Prostate gland (tissue), 2 donors: Measurements from ENCODE around the gene PER2. TPM values are rescaled to one million over a fixed set of nuclear protein-coding genes. Genes with fewer than 3 reads are reported as not detected.

ENCODE experiments used
- DNase-seq: peaks from one replicate; pipeline ENCODE4 v3.0.0-alpha.2; 2019; ENCODE audit warnings: low spot score
- H3K27ac ChIP-seq, 2 donors: fragments of 200-600 bp; sonication (generic); 2 replicates each; pipeline ENCODE4 v1.5.1; 2017 to 2019
- H3K27me3 ChIP-seq: fragments of 200-600 bp; sonication (generic); replicated peaks from 2 replicates; pipeline ENCODE4 v1.5.1; 2019; ENCODE audit not compliant: insufficient read depth
- H3K36me3 ChIP-seq, 2 donors: fragments of 200-600 bp; sonication (generic); 1 replicate in 1 of 2; 2 replicates in 1 of 2; pipeline versions ENCODE4 v1.5.1 to v1.8.1; 2017 to 2019
- H3K4me1 ChIP-seq: fragments of 200-600 bp; sonication (generic); replicated peaks from 2 replicates; pipeline ENCODE4 v1.5.1; 2019
- H3K4me3 ChIP-seq, 2 donors: fragments of 200-600 bp; sonication (generic); 2 replicates each; pipeline ENCODE4 v1.5.1; 2017 to 2019
- H3K9me3 ChIP-seq: fragments of 200-600 bp; sonication (generic); 2 replicates; pipeline ENCODE4 v1.5.1; 2017
- POLR2A ChIP-seq: fragments of 450-650 bp; IDR thresholded peaks from one replicate; pipeline ENCODE4 v1.6.1; 2016; ENCODE audit warnings: antibody characterized with exemption, mild to moderate bottlenecking
- POLR2AphosphoS5 ChIP-seq: sonication (generic); formaldehyde crosslinking; IDR thresholded peaks from one replicate; pipeline ENCODE4 v1.6.1; 2017; ENCODE audit warnings: antibody characterized with exemption
- WGBS: methylation state at CpG from one replicate; pipeline ENCODE4 v1.1.5; 2018; 5-methylcytosine and 5-hydroxymethylcytosine counted together
- intact Hi-C: fragments of 100-400 bp; cut with DNase I; formaldehyde crosslinking; loops from one replicate; pipeline ENCODE4 v1.14.2; 2022
- total RNA-seq, 2 donors: library from RNA; depleted of rRNA; stranded (reverse); fragments of >200 nt; gene quantifications; one replicate each; pipeline ENCODE4 v1.1.0, GENCODE V29; 2016
- TF ChIP-seq, protein P1 (sequence below), 4 experiments: fragments of 200-600 bp in 2 of 4; fragments of 450-650 bp in 2 of 4; sonication (generic) in 2 of 4; IDR thresholded peaks; 1 replicate in 3 of 4; 2 replicates in 1 of 4; pipeline ENCODE4 v1.5.1; 2016 to 2019; ENCODE audit warnings: antibody characterized with exemption in 4 of 4, mild to moderate bottlenecking in 2 of 4, moderate library complexity in 2 of 4

PER2 gene
- total RNA-seq, 2 donors from 2014 or later, result 24.0 to 53.1 TPM

DNA sequence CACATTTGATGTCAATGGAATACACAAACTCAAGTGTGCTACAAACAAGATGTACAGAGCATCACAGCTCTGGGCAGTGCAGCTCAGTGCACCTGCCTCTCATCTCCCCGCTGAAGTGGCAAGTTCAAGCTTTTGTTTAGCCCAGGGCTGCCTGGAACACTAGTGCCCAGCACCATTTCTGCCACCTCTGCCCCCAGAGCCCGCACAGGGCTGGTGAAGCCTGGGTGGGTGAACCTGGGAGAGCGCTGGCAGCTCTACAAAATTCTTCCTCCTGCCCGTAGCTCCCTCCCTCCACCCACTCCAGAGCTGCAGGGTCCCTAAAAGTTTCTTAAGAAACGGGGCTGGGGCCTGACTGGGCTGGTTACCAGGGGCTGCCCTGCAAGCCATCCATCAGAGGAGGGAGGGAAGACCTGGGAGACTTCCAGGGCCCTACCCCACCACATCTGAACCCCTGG is 50.1 kb downstream of the PER2 start:
- intact Hi-C loops, result no loop called here
- Histone ChIP-seq H3K27ac (no peak overlapping the region), H3K4me1 (peaks cover 16% of the 10 kb centered on the region), H3K9me3 (no peaks in the 10 kb centered on the region), H3K36me3 (no peaks in the 10 kb centered on the region), H3K27me3 (no peaks in the 10 kb centered on the region), H3K4me3 (no peak overlapping the region)
- TF ChIP-seq, protein P1, sequence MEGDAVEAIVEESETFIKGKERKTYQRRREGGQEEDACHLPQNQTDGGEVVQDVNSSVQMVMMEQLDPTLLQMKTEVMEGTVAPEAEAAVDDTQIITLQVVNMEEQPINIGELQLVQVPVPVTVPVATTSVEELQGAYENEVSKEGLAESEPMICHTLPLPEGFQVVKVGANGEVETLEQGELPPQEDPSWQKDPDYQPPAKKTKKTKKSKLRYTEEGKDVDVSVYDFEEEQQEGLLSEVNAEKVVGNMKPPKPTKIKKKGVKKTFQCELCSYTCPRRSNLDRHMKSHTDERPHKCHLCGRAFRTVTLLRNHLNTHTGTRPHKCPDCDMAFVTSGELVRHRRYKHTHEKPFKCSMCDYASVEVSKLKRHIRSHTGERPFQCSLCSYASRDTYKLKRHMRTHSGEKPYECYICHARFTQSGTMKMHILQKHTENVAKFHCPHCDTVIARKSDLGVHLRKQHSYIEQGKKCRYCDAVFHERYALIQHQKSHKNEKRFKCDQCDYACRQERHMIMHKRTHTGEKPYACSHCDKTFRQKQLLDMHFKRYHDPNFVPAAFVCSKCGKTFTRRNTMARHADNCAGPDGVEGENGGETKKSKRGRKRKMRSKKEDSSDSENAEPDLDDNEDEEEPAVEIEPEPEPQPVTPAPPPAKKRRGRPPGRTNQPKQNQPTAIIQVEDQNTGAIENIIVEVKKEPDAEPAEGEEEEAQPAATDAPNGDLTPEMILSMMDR (IDR thresholded peaks at IDR 0.05), result no peak
- TF ChIP-seq POLR2AphosphoS5, result no peak
- no peak for TF ChIP-seq POLR2A
- 74% methylated on average over 5 of the region's 5 CpGs for WGBS
- no peak for DNase-seq

DNA sequence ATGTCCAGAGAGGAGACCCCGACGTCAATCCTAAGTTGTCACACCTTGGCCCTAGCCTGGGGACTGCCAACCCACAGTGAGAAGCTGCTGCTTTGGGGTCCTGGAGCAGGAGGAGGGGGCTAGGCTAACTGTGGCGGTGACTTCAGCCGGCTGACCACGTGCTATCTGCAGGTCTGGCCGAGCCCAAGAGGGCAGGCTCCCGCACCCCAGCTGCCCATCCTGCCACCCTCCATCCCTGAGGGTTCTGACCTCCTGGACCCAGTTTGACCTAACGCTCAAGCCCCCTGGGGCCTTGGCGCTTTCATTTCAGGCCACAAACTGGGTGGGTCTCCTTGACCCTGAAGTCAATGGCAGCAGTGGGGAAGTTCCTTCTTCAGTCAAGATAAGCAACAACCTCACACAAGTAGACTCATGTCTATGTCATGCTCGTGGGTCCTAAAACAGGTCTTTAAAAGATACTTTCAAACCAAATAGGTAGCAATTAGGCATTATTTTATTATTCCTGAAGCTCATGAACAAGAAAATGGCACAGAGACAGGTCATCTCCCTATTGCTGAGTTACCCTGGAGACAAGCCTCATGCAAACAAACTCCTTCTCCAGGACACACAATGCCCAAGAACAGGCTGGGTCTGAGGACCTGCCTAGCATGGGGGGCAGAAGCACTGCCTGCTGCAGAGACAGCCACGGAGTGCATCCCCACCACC is 50.8 kb downstream of the PER2 start:
- Histone ChIP-seq H3K27ac (no peak overlapping the region), H3K4me1 (peaks cover 11% of the 10 kb centered on the region), H3K36me3 (no peaks in the 10 kb centered on the region)

DNA sequence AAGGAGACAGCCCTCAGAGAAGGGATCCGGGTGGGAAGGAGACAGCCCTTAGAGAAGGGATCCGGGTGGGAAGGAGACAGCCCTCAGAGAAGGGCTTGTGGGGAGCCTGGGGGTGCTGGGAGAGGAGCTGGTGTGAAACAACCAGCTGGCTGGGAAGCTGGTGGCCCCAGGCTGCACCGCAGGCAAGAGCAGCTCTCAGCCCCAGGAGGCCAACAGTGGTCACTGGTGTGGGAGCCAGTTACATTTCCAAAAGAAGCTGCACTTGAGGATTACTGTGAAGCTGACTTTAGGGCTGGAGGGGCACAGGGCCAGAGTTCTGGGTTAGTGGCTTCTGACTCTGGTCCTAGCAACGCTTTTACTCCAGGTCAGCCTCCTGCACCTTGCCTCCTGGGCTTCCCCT is 51.8 kb downstream of the PER2 start:
- DNase-seq, result no peak
- Histone ChIP-seq H3K9me3 (no peaks in the 10 kb centered on the region), H3K27me3 (no peaks in the 10 kb centered on the region), H3K4me3 (no peak overlapping the region), H3K4me1 (peaks cover 11% of the 10 kb centered on the region), H3K27ac (no peak overlapping the region), H3K36me3 (no peaks in the 10 kb centered on the region)
- intact Hi-C loops, result no loop called here
- TF ChIP-seq, protein P1 (IDR thresholded peaks at IDR 0.05), result no peak
- TF ChIP-seq POLR2AphosphoS5, result no peak
- TF ChIP-seq POLR2A, result no peak
- 82% methylated on average over 4 of the region's 4 CpGs for WGBS

More for the DNA sequence above, 50.8 kb downstream of the PER2 start:
- TF ChIP-seq POLR2A (no peak), POLR2AphosphoS5 (no peak)
- TF ChIP-seq, protein P1 (IDR thresholded peaks at IDR 0.05), result no peak
- H3K9me3 ChIP-seq, result no peaks in the 10 kb centered on the region
- WGBS, result 88% methylated on average over 10 of the region's 11 CpGs
- no peak for DNase-seq
- intact Hi-C loops, result no loop called here
- no peaks in the 10 kb centered on the region for H3K27me3 ChIP-seq
- no peak overlapping the region for H3K4me3 ChIP-seq

DNA sequence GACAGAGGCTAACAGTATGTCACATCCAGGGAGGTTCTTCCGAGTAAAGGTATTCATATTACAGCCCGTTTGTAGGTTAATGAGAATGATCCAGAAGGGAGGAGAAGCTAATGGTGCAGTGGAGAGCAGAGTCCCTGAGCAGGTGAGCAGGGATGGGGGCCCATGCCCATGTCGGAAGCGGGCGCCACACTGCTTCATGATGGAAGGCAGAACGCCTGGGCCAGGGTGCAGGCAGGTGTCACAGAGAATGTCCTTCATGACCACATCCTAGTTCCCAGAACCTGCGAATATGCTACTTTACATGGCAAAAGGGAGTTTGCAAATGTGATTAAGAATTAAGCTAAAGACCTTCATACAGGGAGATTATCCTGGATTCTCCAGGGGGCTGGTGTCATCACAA is 52.6 kb downstream of the PER2 start:
- TF ChIP-seq, protein P1 (IDR thresholded peaks at IDR 0.05), result no peak
- TF ChIP-seq POLR2A (no peak), POLR2AphosphoS5 (no peak)
- H3K9me3 ChIP-seq, result no peaks in the 10 kb centered on the region
- DNase-seq, result no peak
- 86% methylated on average over 7 of the region's 7 CpGs for WGBS
- intact Hi-C loops, result no loop called here
- no peak overlapping the region for H3K4me3 ChIP-seq
- no peak overlapping the region for H3K27ac ChIP-seq
- H3K27me3 ChIP-seq, result no peaks in the 10 kb centered on the region
- H3K36me3 ChIP-seq, result no peaks in the 10 kb centered on the region
- peaks cover 8% of the 10 kb centered on the region for H3K4me1 ChIP-seq

DNA sequence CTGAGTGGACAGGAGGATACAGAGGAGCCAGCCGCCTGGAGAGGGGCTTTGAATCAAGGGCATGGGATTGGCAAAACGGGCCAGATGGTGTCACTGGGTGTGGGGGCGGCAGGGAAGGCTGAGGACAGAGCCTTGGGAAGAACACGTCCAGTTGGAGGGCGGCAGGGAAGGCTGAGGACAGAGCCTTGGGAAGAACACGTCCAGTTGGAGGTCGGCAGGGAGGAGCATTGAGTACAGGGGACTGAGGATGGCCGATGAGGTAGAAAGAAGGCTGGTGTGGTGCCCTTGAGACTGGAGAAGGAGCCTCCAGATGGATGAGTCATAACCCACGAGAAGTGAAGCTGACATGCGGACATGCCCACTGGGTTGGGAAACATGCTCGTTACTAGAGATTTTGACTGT is 53.1 kb downstream of the PER2 start:
- Histone ChIP-seq H3K9me3 (no peaks in the 10 kb centered on the region), H3K27ac (no peak overlapping the region), H3K4me1 (peaks cover 2% of the 10 kb centered on the region), H3K27me3 (no peaks in the 10 kb centered on the region), H3K36me3 (no peaks in the 10 kb centered on the region), H3K4me3 (no peak overlapping the region)
- TF ChIP-seq POLR2AphosphoS5 (no peak), POLR2A (no peak)
- TF ChIP-seq, protein P1 (IDR thresholded peaks at IDR 0.05), result no peak
- 68% methylated on average over 11 of the region's 11 CpGs for WGBS
- DNase-seq, result no peak
- intact Hi-C loops, result no loop called here
